GM19099 (cell line): Measurements from ENCODE around the gene MAST1.
A peak's percentile ranks its signal among the peaks of the same experiment; 100 is the strongest.

Experiments
- POLR2A ChIP-seq: IDR thresholded peaks from 3 replicates; pipeline ENCODE4 v1.6.1; 2011; ENCODE audit warnings: low read depth; ENCODE audit not compliant: insufficient read length; ENCODE audit errors: extremely low read depth

Gene MAST1

DNA sequence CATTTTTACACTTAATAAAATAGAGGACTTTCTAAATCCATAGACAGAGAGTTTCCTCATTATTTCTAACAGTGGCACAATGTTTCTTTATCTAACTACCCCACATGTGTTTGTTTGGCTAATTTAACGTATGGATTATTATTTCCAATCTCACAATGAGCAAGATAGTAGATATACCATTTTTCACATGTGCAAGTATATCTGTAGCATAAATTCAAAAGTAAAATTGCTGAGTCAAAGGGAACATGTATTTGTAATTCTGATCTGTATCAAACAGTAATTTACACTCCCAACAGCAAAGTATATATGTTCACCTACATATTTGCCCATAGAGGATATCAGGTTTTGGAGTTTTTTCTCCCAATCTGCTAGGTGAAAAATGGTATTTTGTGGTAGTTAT is 18.3 kb downstream of the MAST1 start:
- no peak for TF ChIP-seq POLR2A

DNA sequence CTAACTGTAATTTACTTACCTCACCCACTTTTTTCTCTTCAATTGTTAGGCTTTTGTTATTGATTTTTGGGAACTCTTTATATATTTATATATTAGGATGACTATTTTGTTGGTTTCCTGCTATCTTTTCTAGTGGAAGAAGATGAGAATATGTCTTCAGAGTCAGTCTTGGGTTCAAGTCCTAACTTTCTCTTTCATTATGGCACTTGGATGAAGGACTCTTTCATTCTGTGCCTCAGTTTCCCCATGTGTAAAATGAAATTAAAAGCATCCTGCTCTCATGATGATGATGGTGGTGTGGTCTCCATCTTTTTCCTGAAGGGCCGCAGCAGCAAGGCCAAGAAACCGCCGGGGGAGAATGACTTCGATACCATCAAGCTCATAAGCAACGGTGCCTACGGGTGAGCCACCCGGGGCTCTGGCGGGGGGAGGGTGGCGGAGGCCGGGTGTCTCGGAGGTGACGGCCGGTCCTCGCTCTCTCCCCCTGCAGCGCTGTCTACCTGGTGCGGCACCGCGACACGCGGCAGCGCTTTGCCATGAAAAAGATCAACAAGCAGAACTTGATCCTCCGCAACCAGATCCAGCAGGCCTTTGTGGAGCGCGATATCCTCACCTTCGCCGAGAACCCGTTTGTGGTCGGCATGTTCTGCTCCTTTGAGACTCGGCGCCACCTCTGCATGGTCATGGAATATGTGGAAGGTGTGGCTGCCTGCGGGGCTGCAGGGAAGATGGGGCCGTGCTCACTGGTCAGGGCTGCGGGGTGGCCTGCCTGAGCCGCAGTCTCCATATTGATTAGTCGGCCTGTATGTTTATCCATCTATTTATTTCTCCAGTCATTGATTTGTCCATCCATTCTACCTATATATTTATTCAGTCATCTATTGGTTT is 20.0 kb downstream of the MAST1 start:
- TF ChIP-seq POLR2A: no peak

DNA sequence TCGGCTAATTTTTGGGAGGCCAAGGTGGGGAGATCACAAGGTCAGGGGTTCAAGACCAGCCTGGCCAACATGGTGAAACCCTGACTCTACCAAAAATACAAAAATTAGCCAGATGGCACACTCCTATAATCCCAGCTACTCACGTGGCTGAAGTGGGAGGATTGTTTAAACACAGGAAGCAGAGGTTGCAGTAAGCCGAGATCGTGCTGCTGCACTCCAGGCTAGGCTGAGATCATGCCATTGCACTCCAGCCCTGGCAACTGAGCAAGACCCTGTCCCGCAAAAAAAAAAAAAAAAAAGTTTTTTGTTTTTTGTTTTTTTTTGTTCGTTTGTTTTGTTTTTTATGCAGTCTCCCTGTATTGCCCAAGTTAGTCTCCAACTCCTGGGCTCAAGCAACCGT is 21.2 kb downstream of the MAST1 start:
- TF ChIP-seq POLR2A: no peak

DNA sequence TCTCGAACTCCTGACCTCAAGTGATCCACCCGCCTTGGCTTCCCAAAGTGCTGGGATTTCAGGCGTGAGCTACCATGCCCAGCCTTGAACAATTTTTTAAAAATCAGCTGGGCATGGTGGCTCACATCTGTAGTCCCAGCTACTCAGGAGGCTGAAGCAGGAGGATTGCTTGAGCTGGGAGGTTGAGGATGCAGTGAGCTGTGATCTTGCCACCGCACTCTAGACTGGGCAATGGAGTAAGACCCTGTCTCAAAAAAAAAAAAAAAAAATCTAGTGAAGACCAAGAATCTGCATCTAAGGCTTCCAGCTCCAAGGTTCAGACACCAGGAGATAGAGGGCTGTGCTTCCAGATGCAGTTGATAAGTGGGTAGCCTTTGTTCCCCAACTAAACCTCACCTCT is 25.8 kb downstream of the MAST1 start:
- TF ChIP-seq POLR2A: no peak

DNA sequence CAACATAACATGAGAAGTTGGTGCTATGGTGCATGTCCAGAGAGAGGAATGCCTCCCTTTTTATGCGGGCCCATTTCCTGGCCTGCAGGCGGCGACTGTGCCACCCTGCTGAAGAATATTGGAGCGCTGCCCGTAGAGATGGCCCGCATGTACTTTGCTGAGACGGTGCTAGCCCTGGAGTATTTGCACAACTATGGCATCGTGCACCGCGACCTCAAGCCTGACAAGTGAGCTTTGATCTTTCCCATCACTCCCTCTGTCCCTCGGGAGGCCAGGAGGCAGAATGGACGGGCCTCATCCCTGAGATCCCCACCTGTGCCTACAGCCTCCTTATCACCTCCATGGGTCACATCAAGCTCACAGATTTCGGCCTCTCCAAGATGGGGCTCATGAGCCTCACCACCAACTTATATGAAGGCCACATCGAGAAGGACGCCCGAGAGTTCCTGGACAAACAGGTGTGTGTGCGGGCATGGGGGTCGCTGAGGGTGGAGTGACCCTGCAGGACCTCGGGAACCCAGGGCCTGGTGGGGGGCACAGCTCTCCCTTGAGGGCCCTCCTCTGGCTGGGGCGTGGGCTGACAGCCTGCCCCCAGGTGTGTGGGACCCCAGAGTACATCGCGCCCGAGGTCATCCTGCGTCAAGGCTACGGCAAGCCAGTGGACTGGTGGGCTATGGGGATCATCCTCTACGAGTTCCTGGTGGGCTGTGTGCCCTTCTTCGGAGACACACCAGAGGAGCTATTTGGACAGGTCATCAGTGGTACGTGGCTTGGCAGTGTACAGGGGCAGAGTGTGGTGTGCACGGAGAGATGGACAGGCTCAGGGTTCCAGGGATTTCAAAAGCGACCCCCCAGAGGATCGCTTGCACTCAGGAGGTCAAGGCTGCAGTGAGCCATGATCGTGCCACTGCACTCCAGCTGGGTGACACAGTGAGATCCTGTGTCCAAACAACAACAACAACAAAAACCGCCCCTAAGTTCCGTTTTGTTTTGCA is 26.7 kb downstream of the MAST1 start:
- no peak for TF ChIP-seq POLR2A

DNA sequence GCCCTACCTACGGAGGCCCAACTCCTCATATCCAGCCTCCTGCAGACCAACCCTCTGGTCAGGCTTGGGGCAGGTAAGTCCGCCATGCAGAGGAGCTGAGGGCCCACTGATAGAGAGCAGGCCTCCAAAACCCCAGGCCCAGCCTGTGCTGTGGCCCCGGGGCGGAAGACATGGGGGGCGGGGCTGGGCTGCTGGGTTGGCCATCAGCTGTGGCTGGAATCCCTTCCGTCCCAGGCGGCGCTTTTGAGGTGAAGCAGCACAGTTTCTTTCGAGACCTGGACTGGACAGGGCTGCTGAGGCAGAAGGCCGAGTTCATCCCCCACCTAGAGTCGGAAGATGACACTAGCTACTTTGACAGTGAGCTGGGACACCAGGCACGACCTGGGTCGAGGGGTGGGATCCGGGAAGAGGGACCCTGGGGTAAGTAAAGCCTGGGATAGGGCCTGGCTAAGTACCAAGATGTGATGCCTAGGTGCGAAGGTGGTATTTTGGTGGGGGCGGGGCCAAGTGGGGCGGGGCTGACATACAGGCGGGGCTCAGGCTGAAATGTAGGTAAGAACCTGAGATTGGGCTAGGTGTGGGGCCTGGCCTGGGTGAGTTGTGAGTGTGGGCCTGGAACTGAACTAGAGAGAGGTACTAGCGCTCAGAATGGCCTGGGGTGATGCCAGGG is 27.6 kb downstream of the MAST1 start:
- no peak for TF ChIP-seq POLR2A

DNA sequence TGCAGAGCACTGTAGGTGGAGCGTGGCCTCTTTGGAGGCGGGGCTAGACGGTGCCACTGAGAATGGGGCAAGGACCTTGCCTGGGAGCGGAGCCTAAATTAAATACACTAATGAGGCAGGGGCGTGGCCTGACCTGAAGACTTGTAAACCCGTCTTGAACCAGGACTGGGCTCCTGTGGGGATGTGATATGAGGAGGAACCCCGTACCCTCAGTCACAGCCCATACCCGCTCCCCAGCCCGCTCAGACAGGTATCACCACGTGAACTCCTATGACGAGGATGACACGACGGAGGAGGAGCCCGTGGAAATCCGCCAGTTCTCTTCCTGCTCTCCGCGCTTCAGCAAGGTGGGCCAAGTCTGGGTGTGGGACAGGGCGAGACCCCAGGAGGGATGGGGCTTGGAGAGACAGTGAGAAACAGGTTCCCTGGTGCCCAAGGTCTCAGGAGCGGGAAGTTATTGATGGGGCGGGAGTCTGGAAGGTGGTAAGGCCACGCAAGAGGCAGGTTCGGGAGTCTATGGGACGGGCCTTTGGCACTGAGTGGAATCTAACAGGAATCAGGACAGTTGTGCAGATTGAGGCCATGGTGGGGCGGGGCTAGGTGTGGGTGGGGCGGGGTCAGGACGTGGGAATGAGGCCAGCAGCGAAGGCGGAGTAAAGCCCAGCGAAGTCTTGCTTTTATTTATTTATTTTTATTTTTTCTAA is 28.3 kb downstream of the MAST1 start:
- no peak for TF ChIP-seq POLR2A

DNA sequence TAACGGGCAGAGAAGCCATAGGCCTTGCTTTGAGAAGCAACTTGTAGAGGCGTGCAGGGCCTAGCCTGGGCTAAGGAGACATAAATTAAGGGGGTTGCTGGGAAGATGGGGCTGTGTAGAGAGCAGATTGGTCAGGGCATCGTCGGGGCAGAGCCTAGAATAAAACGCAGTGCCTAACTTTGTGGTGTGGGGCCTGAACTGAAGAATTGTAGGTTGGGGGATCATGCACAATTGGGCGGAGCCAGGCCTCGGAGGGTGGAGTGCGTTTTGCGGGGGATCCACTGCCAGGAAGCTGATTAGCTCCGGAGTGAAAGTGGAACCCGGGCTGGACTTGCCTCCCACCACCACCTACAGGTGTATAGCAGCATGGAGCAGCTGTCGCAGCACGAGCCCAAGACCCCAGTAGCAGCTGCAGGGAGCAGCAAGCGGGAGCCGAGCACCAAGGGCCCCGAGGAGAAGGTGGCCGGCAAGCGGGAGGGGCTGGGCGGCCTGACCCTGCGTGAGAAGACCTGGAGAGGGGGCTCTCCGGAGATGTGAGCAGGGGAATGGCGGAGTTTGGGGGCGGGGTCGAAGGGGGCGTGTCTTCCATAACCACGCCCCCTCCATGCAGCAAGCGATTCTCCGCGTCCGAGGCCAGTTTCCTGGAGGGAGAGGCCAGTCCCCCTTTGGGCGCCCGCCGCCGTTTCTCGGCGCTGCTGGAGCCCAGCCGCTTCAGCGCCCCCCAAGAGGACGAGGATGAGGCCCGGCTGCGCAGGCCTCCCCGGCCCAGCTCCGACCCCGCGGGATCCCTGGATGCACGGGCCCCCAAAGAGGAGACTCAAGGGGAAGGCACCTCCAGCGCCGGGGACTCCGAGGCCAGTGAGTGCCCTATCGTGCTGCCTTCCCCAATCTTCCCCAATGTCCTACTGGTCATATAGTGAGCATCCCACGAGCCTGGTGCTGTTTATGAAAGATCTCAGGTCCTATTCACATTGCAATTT is 29.1 kb downstream of the MAST1 start:
- TF ChIP-seq POLR2A: peak; percentile 47

DNA sequence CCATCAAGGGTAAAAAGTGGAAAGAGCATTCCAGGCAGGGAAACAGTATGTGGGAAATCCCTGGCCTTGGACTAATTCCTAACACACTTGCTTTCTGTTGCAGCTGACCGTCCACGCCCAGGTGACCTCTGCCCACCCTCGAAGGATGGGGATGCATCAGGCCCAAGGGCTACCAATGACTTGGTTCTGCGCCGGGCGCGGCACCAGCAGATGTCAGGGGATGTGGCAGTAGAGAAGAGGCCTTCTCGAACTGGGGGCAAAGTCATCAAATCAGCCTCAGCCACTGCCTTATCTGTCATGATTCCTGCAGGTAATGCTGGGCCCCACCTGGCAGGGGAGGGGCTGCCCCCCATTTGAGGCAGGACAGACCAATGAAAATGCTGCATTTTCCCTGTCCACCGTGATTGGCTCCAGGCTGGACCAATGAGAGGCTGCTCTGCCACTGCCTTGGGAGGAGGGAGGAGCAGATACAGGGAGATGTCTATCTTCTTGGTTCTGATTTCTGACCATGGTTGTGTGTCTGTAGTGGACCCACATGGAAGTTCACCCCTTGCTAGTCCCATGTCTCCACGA is 30.3 kb downstream of the MAST1 start:
- TF ChIP-seq POLR2A: no peak

DNA sequence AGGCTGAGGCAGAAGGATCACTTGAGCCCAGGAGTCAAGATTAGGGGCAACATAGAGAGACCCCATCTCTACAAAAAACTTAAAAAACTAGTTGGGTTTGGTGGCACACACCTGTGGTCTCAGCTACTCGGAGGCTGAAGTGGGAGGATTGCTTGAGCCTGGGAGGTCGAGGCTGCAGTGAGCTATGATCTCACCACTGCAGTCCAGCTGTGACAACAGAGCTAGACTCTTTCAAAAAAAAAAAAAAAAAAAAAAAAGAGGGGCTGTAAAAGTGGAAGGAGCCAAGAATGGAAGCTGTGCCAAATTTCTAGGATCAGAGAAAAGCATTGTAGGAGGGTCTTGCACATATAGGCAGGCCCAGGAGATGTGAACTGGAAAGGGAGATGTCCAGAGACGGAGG is 33.4 kb downstream of the MAST1 start:
- TF ChIP-seq POLR2A: no peak

DNA sequence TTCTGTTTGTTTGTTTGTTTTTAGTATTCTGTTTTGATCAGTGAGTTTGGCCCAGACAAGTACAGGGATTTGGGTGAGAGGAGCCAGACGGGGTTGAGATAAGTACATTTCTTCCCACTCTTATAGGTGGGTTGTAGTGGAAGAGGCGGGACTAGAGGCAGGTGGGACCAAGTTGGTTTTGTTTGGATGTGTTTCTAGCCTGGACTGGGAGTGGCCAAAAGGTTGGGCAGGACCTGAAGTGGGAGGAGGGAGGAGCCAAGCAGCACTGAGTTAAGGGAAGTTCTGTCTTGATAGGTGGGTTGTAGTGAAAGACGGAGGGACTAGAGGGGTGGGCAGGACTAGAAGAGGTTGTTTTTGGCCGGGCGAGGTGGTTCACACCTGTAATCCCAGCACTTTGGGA is 33.9 kb downstream of the MAST1 start:
- no peak for TF ChIP-seq POLR2A

DNA sequence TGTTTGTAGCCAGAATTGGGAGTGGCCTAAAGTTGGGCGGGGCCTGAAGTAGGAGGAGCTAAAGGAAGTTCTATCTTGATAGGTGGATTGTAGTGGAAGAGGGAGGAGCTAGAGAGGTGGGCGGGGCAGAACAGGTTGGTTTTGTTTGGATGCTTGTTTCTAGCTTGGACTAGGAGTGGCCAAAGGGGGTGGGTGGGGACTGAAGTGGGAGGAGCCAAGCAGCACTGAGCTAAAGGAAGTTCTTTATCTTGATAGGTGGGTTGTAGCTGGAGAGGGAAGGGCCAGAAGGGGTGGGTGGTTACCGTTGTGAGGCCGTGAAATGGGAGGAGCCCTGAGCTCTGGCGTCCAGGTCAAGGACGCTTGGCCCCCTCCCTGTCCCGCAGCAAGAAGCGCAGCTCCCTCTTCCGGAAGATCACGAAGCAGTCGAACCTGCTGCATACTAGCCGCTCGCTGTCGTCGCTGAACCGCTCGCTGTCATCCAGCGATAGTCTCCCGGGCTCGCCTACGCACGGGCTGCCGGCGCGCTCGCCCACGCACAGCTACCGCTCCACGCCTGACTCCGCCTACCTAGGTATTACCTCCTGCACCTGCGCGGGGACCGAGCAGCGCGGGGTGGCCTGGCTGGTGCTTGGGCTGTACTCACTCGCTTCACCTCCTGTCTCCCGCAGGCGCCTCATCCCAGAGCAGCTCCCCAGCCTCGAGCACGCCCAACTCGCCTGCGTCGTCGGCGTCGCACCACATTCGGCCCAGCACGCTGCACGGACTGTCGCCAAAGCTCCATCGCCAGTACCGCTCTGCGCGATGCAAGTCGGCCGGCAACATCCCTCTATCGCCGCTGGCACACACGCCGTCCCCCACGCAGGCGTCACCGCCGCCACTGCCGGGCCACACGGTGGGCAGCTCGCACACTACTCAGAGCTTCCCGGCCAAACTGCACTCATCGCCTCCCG is 34.9 kb downstream of the MAST1 start:
- no peak for TF ChIP-seq POLR2A
